Ramos (cell line): ENCODE results near the gene FOXA2.
"Not testable (repeated sequence)": the region's sequence is repeated elsewhere in the genome, so short reads cannot be mapped to it uniquely, and the experiment has no call there.

Experiments used
- in situ Hi-C: fragments of 300-500 bp; cut with MboI; formaldehyde crosslinking; loops from one replicate; pipeline ENCODE4 v1.14.3; 2022; ENCODE audit warnings: low sequenced_read_pairs; ENCODE audit not compliant: unreplicated experiment

FOXA2 gene

GRCh38 chr20:22584522-22584921 is at the start of gene FOXA2:
TSS of gene FOXA2 (minus strand) at chr20:22584572. CDS start at chr20:22584278, 294 bp downstream.
- in situ Hi-C loops = no loop called here

GRCh38 chr20:22630701-22631100 is 46.3 kb upstream of the FOXA2 start:
- in situ Hi-C loops = no loop called here

DNA sequence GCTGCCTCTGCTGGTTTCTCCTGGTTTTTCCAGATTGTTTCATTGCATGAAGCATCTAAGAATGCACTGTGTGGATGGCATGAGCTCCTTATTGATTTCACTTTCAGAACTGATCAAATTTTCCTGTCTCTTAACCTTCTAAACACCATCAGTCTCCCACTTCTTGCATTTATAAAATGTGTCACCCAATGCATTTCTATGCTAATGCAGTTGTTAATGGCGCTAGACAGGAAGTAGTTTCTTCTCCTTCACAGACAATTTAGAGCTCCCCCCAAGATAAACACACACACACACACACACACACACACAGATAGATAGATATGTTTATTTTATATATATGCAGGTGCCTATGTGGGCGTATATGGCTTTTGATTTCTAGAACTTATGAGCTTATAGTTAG is 45.6 kb upstream of the FOXA2 start:
- in situ Hi-C loops = no loop called here

GRCh38 chr20:22629447-22629846 is 45.1 kb upstream of the FOXA2 start:
- in situ Hi-C loops = no loop called here

- in situ Hi-C loops = no loop called here
These were observed 42.1 kb upstream of the FOXA2 start for GRCh38 chr20:22626496-22626895.

DNA sequence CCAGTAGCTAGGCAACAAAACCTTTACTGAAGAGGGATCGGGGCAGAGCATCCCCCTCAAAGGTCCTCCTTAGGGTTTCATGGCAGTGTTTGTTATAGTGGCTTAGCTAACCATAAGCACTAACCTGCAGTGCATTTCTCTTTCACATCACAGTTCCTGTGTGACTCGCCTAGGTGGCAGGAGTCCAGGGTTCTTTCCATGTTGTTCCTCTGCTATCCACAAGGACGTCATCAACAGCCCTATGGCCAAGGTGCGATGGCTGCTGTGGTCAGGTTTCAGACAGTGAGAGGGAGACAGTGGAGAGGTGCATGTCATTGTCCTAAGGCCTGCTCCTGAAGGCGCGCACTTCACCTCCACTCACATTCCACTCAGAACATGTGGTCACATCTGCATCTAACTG is 38.8 kb upstream of the FOXA2 start:
- in situ Hi-C loops = no loop called here

GRCh38 chr20:22620342-22620741 is 36.0 kb upstream of the FOXA2 start:
- in situ Hi-C loops = no loop called here

DNA sequence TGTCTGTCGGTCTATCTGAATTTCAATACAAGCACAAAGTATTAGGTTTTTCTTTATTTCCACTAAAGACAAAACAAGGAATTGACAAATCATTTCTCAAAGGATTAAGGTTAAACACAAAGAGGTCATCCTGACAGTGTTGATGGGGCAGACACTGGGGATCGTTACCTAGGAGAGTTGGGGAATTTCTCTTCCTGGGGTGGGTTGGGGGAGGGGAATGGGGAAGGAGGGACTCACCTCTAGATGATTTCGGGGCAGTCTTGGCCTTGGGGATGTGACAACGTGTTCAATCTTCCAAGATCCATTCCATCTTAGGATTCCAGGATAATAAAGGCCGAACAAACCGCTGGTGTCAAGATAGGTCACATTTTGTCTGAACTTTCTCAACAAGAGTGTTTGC is 35.4 kb upstream of the FOXA2 start:
- in situ Hi-C loops = loop anchor here (10.0 kb wide), 1 partner anchor 65 kb away; no protein-coding TSS in a partner anchor

GRCh38 chr20:22619272-22619671 is 34.9 kb upstream of the FOXA2 start:
- in situ Hi-C loops = loop anchor here (10.0 kb wide), 1 partner anchor 64 kb away; no protein-coding TSS in a partner anchor

GRCh38 chr20:22617160-22617559 is 32.8 kb upstream of the FOXA2 start:
- in situ Hi-C loops = loop anchor here (10.0 kb wide), 1 partner anchor 62 kb away; no protein-coding TSS in a partner anchor

- in situ Hi-C loops = loop anchor here (10.0 kb wide), 1 partner anchor 62 kb away; no protein-coding TSS in a partner anchor
These were observed 32.2 kb upstream of the FOXA2 start for GRCh38 chr20:22616551-22616950.

DNA sequence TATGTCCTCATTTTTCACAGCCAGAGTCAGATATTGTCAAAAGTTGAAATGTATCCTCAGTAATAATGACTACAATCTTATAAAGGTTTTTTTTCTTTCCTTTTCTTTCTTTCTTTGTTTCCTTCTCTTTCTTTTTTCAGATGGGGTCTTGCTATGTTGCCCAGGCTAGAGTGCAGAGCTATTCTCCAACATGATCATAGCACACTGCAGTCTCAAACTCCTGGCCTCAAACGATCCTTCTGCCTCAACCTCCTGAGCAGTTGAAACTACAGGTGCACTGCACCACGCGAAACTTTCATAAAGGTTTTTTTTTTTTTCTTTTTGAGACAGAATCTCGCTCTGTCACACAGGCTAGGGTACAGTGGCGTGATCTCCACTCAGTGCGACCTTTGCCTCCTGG is 31.1 kb upstream of the FOXA2 start:
- in situ Hi-C loops = loop anchor here (10.0 kb wide), 1 partner anchor 61 kb away; no protein-coding TSS in a partner anchor

DNA sequence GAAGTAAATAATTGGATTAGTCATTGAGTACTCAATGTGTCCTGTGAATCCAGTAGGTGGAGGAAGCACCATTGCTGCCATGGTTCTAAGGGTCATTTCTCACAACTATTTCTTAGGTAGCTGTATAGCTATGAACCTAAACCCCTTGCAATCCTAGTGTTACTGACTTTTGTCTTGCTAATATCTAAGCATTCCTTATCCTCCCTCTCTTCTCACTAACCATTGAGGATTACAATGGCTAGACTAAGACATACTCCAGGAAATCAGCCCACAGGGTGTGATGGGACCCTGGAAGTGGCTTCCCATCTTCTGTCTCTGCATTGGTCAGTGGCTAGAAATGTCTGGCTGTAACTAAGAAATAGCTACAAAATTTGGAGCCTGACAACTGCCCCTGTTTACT is 27.3 kb upstream of the FOXA2 start:
- in situ Hi-C loops = loop anchor here (10.0 kb wide), 1 partner anchor 57 kb away; no protein-coding TSS in a partner anchor

DNA sequence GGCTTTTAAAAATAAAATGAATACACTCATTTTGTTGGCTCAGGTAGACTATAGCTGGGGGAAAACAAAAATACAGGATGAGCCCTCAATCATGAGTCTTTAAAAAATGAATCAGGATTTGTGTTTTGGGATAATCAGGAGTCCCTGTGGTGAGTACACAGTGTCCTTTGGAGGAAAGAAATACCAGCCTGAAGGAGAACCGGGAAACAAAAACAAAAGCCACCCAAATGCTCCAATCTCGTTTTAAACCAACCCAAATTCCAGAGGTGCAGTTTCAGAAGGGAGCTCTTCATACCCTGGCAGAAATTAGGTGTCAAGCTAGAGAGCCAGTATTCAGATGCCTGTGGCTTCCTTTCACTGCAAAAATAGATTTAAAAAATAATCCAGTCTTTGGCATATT is 23.3 kb upstream of the FOXA2 start:
- in situ Hi-C loops = no loop called here

- in situ Hi-C loops = no loop called here
These were observed 20.4 kb upstream of the FOXA2 start for GRCh38 chr20:22604815-22605214.

DNA sequence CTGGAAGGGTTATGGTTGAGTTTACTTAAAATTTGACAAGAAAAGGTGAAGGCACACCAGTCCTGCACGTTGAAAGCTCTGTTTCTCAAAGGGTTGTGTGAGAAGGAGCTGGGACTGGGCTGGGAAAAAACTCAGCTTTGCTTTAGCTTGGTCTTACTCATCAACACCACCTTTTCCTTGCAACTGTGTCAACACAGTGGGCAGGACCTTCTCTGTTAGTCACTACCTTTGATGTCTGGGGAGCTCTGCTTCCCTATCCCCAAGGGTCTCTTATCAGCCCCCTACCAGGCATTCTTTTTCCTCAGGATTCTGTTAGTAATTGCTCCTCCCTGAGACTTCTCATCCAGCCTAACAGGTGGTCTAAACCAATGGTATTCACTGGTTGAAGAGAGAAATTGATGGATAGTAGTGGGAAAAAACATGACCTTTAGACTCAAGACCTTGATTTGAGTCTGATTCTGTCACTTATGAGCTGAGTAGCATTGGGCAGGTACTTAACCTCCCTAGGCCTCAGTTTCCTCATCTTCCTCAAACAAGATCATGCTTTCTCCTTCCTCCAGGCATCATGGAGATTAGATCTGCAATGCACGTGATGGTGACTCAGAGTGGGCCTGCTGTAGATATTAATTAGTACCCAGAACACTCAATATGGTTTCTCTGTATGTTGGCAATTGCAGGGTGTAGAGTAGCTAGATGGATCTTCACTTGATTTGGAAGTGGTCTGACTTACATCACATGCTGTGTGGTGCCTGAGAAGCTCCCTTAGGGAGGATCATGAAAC is 17.2 kb upstream of the FOXA2 start:
- in situ Hi-C loops = no loop called here

DNA sequence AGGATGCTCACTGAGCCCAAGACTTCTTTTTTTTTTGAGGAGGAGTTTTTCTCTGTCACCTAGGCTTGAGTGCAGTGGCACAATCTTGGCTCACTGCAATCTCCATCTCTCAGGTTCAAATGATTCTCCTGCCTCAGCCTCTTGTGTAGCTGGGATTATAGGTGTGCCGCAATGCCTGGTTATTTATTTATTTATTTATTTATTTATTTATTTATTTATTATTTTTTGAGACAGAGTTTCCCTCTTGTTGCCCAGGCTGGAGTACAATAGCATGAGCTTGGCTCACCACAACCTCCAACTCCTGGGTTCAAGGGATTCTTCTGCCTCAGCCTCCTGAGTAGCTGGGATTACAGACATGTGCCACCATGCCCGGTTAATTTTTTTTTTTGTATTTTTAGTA is 14.9 kb upstream of the FOXA2 start:
- in situ Hi-C loops = not testable (repeated sequence)

GRCh38 chr20:22597303-22597702 is 12.9 kb upstream of the FOXA2 start:
- in situ Hi-C loops = no loop called here

DNA sequence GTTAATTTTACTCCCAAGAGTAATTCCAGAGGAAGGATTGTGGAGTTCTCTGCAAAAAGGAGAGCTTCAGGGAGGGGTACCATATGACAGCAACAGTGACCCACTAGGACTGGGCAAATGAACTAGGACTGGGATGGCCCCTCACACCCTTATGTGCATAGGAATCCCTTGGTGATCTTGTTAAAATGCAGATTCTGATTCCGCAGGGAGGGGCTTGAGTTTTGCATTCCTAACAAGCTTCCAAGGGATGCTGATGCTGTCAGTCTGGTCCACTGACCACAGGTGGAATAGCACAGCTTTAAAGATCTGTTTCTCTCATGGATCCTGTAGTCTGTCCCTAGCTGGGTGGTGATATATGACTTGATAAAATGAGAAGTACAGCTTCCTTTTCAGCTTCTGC is 6.3 kb upstream of the FOXA2 start:
- in situ Hi-C loops = no loop called here

DNA sequence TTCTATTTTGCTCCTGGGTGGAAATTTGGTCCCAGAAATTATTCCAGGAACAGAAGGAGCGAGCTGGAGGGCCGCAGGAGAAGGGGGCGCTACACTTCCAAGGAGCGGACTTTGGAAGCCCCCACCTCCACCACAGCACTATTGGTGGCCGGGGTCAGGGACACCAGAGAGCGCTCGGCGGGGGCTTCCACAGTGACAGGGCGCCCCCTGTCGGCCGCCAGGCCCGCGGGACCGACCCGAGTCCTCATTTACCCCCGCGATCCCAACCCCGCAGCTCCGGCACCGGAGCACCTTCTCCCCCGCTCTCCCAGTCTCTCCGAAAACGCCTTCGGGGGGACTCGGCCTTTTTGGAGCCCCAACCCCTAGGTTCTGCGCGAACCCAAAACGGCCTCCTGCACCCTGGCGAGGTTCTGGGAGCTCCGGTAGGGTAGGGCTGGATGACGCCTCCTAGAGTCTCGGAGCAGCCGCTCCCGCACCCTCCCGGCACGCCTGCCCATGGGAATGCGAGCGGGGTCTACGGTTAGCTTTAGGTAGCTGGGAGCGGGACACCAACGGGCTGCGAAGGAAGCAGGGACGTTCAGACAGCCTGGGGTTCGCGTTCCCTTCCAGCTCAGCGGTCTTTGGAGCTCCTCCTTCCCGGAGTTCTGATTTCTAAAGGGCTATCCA is 2.4 kb upstream of the FOXA2 start:
- in situ Hi-C loops = no loop called here

- in situ Hi-C loops = no loop called here
These were observed 1.6 kb upstream of the FOXA2 start for GRCh38 chr20:22585786-22586493.
